MM.1S (cell line): ENCODE measurements around the gene PRELID3B.

Experiments
- DNase-seq: peaks from one replicate; pipeline ENCODE4 v3.0.0-alpha.2; 2015
- H2AFZ ChIP-seq: fragments of 300-600 bp; sonication (generic); 2 replicates; pipeline ENCODE4 v1.6.0; 2016; ENCODE audit warnings: antibody characterized with exemption, low read length
- H3F3A ChIP-seq: fragments of 300-600 bp; sonication (generic); 2 replicates; pipeline ENCODE4 v1.6.1; 2016; ENCODE audit warnings: mild to moderate bottlenecking, antibody characterized with exemption, low read length, moderate library complexity, mixed read lengths; ENCODE audit not compliant: insufficient read depth
- H3K27ac ChIP-seq: fragments of 300-600 bp; sonication (generic); 2 replicates; pipeline ENCODE4 v1.5.1; 2016; ENCODE audit warnings: mild to moderate bottlenecking, low read length
- H3K27me3 ChIP-seq: fragments of 300-600 bp; sonication (generic); replicated peaks from 2 replicates; pipeline ENCODE4 v1.6.0; 2016; ENCODE audit warnings: low read length; ENCODE audit not compliant: insufficient read depth
- H3K36me3 ChIP-seq: fragments of 300-600 bp; sonication (generic); replicated peaks from 2 replicates; pipeline ENCODE4 v1.6.1; 2016; ENCODE audit warnings: mild to moderate bottlenecking, low read length, mixed read lengths; ENCODE audit not compliant: insufficient read depth
- H3K4me1 ChIP-seq: fragments of 300-600 bp; sonication (generic); 2 replicates; pipeline ENCODE4 v1.6.1; 2016; ENCODE audit warnings: low read length, mixed read lengths
- H3K4me2 ChIP-seq: fragments of 300-600 bp; sonication (generic); 2 replicates; pipeline ENCODE4 v1.6.0; 2016; ENCODE audit warnings: low read depth, low read length
- H3K4me3 ChIP-seq: fragments of 300-600 bp; sonication (generic); 2 replicates; pipeline ENCODE4 v1.5.1; 2016; ENCODE audit warnings: low read length, mixed read lengths
- H3K79me2 ChIP-seq: fragments of 300-600 bp; sonication (generic); 2 replicates; pipeline ENCODE4 v1.6.1; 2016; ENCODE audit warnings: mixed run types, low read length, mixed read lengths
- H3K9ac ChIP-seq: fragments of 300-600 bp; sonication (generic); 2 replicates; pipeline ENCODE4 v1.6.1; 2016; ENCODE audit warnings: low read length, mixed read lengths
- H3K9me2 ChIP-seq: fragments of 300-600 bp; sonication (generic); replicated peaks from 2 replicates; pipeline ENCODE4 v1.6.1; 2016; ENCODE audit warnings: mild to moderate bottlenecking, low read length, mixed read lengths; ENCODE audit not compliant: insufficient read depth
- H3K9me3 ChIP-seq: fragments of 300-600 bp; sonication (generic); replicated peaks from 2 replicates; pipeline ENCODE4 v1.6.1; 2016; ENCODE audit warnings: mild to moderate bottlenecking, low read length, mixed read lengths; ENCODE audit not compliant: insufficient read depth
- H4K20me1 ChIP-seq: fragments of 300-600 bp; sonication (generic); 2 replicates; pipeline ENCODE4 v1.6.1; 2016; ENCODE audit warnings: mild to moderate bottlenecking, low read length, moderate library complexity, mixed read lengths; ENCODE audit not compliant: insufficient read depth
- EZH2 ChIP-seq: fragments of 300-600 bp; sonication (generic); optimal IDR thresholded peaks from 2 replicates; pipeline ENCODE3; 2017; ENCODE audit warnings: low read depth, mild to moderate bottlenecking, antibody characterized with exemption, low read length, mixed read lengths
- EZH2phosphoT487 ChIP-seq: fragments of 300-600 bp; sonication (generic); IDR thresholded peaks from 2 replicates; pipeline ENCODE4 v1.6.1; 2018; ENCODE audit warnings: antibody characterized with exemption, low read length
- TF ChIP-seq, protein P1 (sequence below): fragments of 300-600 bp; sonication (generic); IDR thresholded peaks from 2 replicates; pipeline ENCODE4 v1.5.1; 2016; ENCODE audit warnings: antibody characterized with exemption, low read length, mixed read lengths

Gene PRELID3B

DNA sequence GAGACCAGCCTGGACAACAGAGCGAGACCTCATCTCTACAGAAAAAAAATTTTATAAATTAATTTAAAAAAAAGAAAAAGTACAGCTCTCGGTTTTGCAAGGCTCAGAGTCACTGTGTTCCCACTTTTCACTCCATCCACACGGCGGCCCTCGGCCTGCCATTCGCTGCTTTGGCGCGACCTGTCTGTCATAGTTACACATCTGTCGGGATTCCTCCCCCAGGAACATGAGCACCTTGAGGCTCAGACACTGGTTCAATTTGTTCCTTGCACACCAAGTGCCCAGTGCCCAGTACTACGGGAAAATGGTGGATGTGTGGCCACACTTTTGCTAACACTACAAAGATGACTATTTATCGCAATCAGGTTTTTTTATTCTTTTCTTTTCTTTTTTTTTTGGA is 43.9 kb downstream of the PRELID3B start:
- Histone ChIP-seq H3K36me3 (peaks cover 9% of the 10 kb centered on the region), H3K9me3 (no peaks in the 10 kb centered on the region), H3K27me3 (no peaks in the 10 kb centered on the region), H3K4me2 (no peak overlapping the region), H3K27ac (no peak overlapping the region), H3K4me3 (no peak overlapping the region), H3K4me1 (peaks cover 12% of the 10 kb centered on the region), H3K9ac (no peak overlapping the region), H3F3A (peaks cover 6% of the 10 kb centered on the region), H3K9me2 (no peaks in the 10 kb centered on the region), H4K20me1 (no peaks in the 10 kb centered on the region), H2AFZ (no peak overlapping the region), H3K79me2 (peaks cover 5% of the 10 kb centered on the region; the same call in 1 of the 2 replicates)
- DNase-seq: no peak
- TF ChIP-seq EZH2 (no peak), EZH2phosphoT487 (no peak)
- TF ChIP-seq, protein P1, sequence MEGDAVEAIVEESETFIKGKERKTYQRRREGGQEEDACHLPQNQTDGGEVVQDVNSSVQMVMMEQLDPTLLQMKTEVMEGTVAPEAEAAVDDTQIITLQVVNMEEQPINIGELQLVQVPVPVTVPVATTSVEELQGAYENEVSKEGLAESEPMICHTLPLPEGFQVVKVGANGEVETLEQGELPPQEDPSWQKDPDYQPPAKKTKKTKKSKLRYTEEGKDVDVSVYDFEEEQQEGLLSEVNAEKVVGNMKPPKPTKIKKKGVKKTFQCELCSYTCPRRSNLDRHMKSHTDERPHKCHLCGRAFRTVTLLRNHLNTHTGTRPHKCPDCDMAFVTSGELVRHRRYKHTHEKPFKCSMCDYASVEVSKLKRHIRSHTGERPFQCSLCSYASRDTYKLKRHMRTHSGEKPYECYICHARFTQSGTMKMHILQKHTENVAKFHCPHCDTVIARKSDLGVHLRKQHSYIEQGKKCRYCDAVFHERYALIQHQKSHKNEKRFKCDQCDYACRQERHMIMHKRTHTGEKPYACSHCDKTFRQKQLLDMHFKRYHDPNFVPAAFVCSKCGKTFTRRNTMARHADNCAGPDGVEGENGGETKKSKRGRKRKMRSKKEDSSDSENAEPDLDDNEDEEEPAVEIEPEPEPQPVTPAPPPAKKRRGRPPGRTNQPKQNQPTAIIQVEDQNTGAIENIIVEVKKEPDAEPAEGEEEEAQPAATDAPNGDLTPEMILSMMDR: no peak

- Histone ChIP-seq H3K4me1 (peaks cover 25% of the 10 kb centered on the region), H3K9ac (no peak overlapping the region), H3K4me2 (no peak overlapping the region), H3F3A (peaks cover 19% of the 10 kb centered on the region), H3K27ac (no peak overlapping the region), H4K20me1 (no peaks in the 10 kb centered on the region), H2AFZ (no peak overlapping the region), H3K79me2 (peaks cover 5% of the 10 kb centered on the region; the same call in 1 of the 2 replicates), H3K4me3 (no peak overlapping the region), H3K27me3 (no peaks in the 10 kb centered on the region), H3K36me3 (peaks cover 9% of the 10 kb centered on the region), H3K9me3 (no peaks in the 10 kb centered on the region), H3K9me2 (no peaks in the 10 kb centered on the region)
- no peak for DNase-seq
- TF ChIP-seq EZH2phosphoT487 (no peak), EZH2 (no peak)
- TF ChIP-seq, protein P1: no peak
These were observed 45.3 kb downstream of the PRELID3B start for GRCh38 chr20:58997141-58997770.

DNA sequence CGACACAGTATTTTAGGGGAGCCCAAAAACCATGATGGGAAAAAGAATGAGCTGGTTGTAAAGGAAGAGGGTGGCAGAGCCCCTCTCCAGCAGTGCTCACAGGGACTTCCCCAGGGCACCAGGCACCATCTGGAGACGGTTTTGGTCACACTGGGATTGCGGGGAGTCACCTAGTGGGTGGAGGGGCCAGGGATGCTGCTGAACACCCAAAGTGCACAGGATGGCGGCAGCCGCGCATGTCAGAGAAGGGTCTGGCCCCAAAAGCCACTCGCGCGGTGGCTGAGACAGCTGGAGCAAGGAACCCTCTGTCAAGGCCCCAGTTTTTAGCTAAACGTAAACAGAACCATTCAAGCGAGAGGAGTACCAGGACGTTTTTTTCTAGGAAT is 46.4 kb downstream of the PRELID3B start:
- H3K9me3 ChIP-seq: no peaks in the 10 kb centered on the region
- H3K4me1 ChIP-seq: peaks cover 28% of the 10 kb centered on the region
- no peak overlapping the region for H3K4me3 ChIP-seq
- no peak overlapping the region for H3K9ac ChIP-seq
- no peak overlapping the region for H3K27ac ChIP-seq
- peaks cover 5% of the 10 kb centered on the region; the same call in 1 of the 2 replicates for H3K79me2 ChIP-seq
- TF ChIP-seq, protein P1: no peak
- TF ChIP-seq EZH2phosphoT487 (no peak), EZH2 (no peak)
- H3K27me3 ChIP-seq: no peaks in the 10 kb centered on the region
- H3K36me3 ChIP-seq: peaks cover 11% of the 10 kb centered on the region
- peaks cover 19% of the 10 kb centered on the region for H3F3A ChIP-seq
- H3K4me2 ChIP-seq: no peak overlapping the region
- no peaks in the 10 kb centered on the region for H4K20me1 ChIP-seq
- H3K9me2 ChIP-seq: no peaks in the 10 kb centered on the region
- no peak for DNase-seq
- no peak overlapping the region for H2AFZ ChIP-seq
